ENCODE results near the gene CTDSPL2.
"Not testable (repeated sequence)": the region's sequence is repeated elsewhere in the genome, so short reads cannot be mapped to it uniquely, and the experiment has no call there.

CTDSPL2 gene

DNA sequence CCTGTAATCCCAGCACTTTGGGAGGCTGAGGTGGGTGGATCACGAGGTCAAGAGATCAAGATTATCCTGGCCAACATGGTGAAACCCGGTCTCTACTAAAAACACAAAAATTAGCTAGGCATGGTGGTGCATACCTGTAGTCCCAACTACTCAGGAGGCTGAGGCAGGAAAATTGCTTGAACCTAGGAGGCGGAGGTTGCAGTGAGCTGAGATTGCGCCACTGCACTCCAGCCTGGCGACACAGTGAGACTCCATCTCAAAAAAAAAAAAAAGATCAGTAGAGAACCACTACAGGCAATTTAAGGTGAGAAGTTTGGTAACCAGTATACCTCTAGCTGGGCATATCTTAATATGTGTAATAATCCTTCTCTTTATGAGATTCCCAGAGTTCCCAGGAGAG, 117.3 kb downstream of the CTDSPL2 start:
- DNase-seq = not testable (repeated sequence)

DNA sequence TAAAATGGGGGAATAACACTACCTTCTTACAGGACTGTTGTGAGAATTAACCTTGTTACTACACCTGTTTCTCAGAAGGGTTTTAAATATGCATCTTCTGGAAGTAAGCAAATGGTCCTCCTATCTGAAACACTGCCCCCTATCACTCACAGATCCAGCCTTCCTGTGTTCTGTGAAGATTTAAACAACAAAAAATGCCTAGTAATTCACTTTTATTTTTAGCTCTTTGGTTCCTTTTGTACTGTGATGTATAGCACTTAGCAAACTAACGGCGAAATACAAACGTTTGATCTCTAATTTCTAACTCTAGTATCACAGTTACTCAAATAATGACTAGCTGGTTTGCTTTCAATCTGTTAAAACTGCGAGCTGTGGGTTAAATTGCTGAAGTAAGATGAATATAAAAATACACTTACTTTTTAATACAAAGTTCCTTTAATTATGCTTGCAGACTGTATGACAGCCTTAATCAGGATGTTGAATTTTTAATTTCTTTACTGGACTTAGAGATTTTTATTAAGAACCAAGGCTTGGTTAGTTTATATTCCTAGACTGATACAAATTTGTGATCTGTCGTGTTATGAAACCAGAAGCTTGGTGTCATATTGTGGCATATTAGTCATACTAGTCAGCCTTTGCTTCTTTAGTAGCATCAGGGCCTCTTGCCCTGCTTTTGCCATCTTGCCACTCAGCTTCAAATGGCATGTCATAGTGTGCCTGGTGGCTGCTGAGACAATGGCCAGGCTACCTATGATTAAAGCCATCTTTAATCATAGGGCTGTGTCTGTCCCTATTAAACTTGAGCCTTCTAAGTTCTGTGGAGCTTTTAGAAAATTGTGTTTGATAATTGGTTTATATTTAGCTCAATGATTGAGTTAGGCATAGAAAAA, 118.7 kb downstream of the CTDSPL2 start:
- no peak for DNase-seq

DNA sequence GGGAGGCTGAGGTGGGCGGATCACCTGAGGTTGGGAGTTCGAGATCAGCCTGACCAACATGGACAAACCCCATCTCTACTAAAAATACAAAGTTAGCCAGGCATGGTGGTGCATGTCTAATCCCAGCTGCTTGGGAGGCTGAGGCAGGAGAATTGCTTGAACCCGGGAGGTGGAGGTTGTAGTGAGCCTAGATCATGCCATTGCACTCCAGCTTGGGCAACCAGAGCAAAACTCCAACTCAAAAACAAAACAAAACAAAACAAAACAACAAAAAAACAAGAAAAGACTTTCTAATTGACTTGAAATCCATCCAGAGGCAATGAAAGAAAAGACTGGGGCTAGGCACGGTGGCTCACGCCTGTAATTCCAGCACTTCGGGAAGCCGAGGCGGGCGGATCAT, 121.7 kb downstream of the CTDSPL2 start:
- not testable (repeated sequence) for DNase-seq

DNA sequence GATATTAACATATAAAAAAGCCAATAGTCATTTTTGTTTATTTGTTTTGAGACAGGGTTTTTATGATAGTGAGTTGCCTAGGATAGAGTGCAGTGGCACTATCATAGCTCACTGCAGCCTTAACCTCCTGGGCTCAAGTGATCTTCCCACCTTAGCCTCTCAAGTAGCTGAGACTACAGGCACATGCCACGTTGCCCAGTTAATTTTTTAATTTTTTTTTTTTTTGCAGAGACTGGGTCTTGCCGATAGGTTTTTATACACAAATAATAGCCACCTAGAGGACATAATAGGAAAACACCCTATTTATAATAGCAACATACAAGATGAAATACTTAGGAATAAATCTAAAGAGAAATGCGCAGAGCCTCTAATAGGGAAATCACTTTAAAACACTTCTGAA, 122.8 kb downstream of the CTDSPL2 start:
- DNase-seq = no peak

DNA sequence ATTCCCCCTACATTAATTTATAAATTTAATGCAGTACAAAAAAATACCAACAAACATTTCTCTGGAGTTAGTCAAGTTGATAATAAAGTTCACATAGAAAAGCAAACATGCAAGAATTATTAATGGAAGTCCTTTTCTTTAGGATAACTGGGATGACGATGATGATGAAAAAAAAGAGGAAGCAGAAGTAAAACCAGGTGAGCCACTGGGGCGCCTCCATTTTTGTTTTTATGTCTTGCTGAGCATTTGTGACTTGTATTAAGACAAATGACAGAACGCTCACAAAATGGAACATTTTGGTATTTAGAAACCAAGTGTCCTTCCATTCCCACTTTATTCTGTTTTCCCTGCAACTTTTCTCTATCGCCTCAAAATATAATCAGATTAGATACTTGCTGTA, 123.3 kb downstream of the CTDSPL2 start:
- no peak for DNase-seq

DNA sequence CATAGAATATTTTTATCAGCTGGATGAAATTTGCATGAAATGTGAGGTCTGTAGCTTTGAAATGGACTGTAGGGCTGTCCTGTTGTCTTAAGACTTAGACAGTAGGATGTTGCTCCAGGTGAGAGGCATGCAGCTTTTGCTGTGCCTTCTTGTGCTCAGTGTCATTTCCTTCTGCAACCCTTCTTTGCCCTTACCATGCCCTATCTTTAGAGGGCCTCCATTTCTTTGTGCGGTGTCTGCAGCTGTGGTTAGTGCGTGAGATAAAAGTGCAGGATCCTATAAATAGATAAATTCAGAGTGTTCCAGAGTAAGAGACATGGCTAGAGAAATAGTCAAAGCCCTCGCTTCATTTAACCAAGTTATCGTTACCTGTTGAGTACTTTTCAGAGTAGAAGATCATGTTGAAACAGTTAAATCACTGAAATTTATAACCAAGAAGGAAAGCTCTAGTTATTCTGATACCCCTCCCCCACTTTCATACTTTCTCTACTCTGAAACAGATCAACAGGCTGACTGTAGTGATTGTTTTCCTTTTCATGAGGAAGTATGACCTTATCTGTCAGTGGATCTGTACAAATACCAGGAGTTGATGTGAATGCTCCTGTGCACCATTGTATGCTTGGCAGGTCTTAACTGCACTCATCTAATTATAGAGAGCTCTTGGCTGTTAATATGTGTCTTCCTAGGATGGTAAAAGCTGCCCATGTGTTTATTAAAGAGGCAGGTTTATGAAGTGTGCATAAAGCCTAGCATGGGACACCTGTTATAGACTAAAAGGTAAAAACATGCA, 127.7 kb downstream of the CTDSPL2 start:
- no peak for DNase-seq

DNA sequence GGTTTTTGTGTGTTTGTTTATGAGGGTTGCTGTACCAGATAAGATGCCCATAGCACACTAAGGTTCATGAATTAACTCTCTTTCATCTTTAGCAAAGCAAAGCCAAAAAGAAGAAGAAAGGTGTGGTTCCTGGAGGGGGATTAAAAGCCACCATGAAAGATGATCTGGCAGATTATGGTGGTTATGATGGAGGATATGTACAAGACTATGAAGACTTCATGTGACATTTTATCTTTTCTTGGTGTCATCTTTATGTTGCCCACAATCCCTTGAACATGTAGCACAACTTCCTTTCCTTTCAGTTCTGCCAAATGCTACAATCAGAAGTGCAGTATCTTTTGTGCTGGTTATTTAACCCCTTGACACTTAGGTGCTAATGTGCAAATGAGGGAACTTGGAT, 133.5 kb downstream of the CTDSPL2 start:
- DNase-seq = not testable (repeated sequence)

DNA sequence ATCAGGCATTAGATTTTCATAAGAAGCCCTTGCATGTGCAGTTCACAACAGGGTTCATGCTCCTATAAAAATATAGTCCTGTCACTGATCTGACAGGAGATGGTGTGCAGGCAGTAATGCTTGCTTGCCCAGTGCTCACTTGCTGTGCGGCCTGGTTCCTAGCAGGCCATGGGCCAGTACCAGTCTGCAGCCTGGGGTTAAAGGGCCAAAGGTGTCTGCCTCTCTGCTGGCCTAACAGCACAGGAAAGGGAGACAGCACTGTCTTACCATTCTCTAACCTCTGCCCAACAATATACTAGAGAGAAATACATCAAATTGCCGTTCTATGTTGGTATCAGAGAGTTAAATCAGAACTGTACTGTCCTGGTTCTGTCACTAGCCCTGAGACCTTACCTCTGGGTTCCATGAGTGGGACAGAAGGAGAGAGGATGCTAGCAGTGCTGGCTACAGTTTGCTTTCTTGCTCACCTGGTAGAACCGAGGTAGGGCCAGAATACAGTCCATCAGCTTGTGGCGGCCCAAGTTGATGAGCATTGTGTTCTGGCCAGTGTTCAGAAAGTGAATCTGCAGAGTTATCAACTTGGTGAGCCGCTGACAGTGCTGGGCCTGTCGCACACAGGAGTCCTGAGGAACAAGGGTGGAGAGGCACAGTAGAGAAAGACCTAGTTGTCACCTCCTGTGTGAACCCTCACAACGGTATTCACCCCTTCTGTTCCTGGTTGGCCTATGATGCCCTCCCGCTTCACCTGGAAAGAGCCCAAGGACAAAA, 138.1 kb downstream of the CTDSPL2 start:
- no peak for DNase-seq

DNA sequence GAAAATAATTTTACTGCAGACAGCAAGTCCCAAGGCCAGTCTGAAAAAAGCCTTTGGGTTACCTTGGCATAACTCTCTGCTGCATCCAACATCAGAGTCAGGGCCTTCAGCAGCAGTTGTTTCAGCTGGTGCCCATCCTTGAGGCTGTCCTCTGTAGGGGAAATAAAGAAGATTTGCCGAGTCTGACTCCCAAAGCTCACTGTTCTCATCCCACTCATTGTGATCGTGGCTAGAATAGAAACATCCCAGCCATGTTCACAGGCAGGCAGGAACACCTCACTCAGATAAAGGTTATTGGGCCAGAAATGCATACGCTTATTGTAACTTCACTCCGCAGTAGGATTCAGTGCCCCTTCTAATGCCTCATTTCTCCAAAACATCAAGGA, 138.7 kb downstream of the CTDSPL2 start:
- no peak for DNase-seq

DNA sequence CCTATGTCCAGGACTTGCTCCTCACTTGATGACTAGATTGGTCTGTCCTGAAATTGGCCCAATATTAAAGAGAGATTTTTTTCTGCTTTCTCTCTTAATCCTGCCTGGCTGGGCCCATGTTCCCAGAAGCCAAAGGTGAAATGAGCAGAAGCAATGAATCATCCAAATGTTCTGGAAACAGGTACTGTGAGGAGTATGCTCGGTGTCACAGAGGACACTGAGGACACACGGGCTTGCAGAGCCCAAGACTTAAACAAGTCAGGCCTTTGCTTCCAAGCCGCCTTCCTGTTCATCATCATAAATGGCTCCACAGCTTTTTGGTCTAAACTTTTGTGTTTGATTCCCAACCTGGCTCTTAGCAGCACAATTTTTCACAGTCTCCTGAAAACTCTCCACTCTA, 140.9 kb downstream of the CTDSPL2 start:
- DNase-seq = no peak

DNA sequence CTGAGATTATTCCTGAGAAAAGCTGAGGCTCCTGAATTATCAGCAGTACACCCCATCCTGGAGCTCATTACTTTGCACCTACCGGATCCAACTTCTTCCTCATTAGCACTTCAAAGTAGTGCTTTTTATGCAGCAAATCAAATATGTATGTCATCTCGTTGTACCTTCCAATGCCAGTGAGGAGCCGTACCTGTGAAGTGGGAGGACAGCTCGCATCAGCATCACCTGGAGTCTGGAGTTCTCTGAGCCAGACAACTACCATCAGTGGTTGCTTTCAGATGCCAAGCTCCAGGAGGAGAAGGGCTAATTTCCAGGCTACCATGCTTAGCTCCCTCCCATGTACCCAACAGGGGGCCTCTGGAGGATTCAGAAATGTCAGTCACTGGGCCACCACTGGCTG, 141.9 kb downstream of the CTDSPL2 start:
- no peak for DNase-seq

DNA sequence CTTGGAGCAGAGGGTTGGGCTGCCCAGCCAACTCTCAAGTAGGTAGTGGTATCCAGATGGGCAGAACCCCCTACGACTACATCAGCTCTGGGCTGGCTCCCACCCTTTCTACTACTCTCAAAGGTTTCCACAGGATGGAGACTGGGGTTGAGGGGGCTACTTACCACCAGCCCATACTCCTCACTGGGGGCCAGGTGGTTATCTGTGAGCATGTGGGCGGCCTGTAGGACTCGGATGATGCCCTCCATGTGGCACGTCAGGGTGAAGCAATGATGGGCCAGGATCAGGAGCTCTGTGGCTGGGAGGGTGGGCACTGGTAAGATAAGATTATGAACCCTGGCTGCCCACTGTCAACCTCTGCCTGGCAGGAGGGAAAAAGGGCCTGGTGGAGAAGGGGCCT, 142.9 kb downstream of the CTDSPL2 start:
- no peak for DNase-seq

DNA sequence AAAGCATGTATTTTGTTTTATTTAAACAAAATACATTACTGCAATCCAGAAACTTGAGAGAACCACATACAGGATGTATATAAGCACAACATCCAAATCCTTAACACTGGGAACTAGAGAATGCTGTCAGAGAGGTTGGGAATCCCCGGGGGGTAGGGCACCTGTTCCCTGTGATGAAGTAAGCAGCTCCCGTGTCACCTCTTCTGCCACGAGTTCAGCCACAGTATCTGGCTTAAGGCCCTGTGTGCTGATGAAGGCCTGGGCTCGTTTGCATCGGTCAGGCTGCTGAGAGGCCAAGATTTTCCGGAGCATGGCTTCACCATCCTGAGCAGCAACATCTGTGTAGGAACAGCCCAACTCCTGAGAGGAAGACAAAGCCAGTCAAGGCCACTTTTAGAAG, 146.0 kb downstream of the CTDSPL2 start:
- DNase-seq = no peak

DNA sequence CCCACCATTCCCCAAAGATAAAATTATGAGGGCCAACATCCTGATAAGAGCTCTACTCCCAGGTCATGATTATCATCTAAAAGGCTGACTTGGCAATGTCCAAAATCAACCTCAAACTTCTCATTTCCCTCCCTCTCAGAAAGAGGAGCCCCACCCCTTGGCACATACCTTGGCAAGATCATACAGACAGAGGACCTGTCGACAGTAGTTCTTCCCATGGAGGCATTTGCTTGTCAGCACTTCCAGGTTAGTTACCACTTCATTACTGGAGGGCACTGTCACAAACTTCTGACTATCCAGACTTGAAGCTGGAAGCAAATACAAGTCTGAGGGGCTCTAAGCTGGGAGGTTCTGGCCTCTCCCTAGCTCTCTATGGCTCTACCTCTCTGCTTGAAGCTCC, 147.3 kb downstream of the CTDSPL2 start:
- DNase-seq = no peak

Measured in GF-D8 (cell line).